GM13977 (cell line): Measurements from ENCODE around the gene ZNF532.
"Not testable (repeated sequence)": the region's sequence is repeated elsewhere in the genome, so short reads cannot be mapped to it uniquely, and the experiment has no call there.

Experiments
- DNase-seq: peaks from one replicate; pipeline ENCODE4 v3.0.0; 2012; ENCODE audit warnings: low spot score
- CTCF ChIP-seq: IDR thresholded peaks from 2 replicates; pipeline ENCODE4 v1.5.1; 2012; ENCODE audit warnings: mild to moderate bottlenecking, control low read depth; ENCODE audit not compliant: insufficient read depth; ENCODE audit errors: extremely low read depth, missing control alignments
- in situ Hi-C: fragments of 300-500 bp; cut with MboI; formaldehyde crosslinking; loops from one replicate; pipeline ENCODE4 v1.12.0; 2022; ENCODE audit warnings: low sequenced_read_pairs, low pct_unique_long_range_greater_than_20kb, mixed read lengths, inconsistent platforms; ENCODE audit not compliant: unreplicated experiment

Gene ZNF532

DNA sequence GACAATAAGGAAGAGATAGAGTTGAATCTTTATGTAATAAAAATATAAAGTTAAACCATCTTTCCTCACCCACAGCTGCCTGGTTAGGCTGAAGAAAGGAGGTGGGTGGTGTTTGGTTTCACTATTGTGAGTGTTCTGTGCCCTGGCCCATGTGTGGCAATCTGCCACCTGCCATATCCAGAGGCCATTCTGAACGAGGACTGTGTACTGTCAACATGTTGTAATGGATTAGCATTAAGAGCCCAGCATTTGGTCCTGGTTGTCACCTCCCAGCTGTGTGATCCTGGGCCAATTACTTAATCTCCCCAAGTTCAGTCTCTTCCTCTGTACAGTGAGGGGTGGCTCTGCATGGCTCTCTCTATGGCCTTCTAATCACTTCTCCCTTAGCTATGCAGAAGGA, 156.8 kb downstream of the ZNF532 start:
- no peak for DNase-seq
- no peak for TF ChIP-seq CTCF
- in situ Hi-C loops, result no loop called here

DNA sequence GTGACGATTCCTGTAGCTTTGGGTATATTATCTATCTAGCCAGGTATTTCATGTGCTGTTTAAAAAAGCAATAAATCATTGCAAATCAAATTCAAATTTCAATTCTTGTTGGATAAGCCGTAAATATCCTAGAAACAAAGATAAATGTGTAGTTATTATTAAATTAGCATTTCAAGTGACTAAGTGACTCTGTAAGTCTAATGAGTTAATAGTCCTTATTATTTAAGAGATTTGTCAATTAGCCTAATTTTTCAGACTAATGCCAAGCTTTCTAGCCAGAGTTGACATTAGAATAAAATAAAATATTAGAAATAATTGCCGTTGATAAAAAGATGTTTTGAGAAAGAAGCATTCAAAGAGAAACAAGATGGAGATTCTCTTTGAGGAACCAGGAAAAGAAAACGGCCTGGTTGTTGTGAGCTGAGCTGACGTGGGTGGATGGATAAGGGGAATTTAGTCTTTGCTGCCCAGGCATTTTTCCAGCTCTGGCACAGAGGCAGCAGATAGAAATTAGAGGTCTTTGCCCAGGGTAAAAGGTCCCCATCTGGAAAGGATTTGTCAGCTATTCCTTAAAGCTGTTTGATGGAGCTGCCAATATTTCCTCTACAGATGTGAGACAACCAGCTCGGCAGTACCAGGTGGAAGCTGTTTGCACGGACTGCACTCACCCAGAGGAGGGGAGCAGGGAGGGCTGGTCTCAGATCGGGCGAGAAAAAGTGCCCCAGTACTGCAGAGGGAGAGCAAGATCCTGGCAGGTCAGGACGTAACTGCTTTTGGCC, 157.7 kb downstream of the ZNF532 start:
- in situ Hi-C loops, result no loop called here
- TF ChIP-seq CTCF, result no peak
- DNase-seq, result no peak

DNA sequence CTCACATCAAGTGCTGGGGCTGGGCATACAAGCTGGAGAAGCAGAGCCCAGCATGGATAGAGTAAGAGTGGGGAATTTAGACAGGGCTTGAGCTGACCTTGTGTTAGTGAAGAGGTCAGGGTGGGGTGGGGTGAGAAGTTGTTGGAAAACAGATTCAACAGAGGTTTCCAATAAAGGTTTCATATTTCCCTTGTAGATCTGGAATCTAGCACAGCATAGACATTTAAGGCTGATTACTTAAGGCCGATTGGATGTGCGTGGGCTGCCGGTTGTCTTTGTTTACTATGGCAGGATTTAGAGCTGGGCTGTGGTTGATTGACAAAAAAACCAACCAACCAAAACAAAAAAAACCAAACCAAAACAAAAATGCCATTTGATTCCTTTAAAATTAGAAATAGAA, 160.2 kb downstream of the ZNF532 start:
- DNase-seq, result no peak
- in situ Hi-C loops, result no loop called here
- no peak for TF ChIP-seq CTCF

DNA sequence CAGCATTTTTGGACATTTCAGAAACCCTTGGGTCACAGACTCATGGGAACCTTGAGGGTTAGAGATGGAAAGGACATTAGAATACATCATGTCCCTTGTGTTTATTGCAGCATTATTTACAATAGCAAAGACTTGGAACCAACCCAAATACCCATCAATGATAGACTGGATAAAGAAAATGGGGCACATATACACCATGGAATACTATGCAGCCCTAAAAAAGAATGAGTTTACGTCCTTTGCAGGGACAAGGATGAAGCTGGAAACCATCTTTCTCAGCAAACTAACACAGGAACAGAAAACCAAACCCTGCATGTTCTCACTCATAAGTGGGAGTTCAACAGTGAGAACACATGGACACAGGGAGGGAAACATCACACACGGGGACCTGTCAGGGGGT, 160.9 kb downstream of the ZNF532 start:
- in situ Hi-C loops, result not testable (repeated sequence)

GRCh38 chr18:59026364-59026763, 161.7 kb downstream of the ZNF532 start:
- no peak for DNase-seq
- in situ Hi-C loops, result no loop called here
- TF ChIP-seq CTCF, result no peak

More for the DNA sequence above, 160.9 kb downstream of the ZNF532 start:
- DNase-seq, result not testable (repeated sequence)

GRCh38 chr18:59026831-59027410, 162.2 kb downstream of the ZNF532 start:
- no peak for TF ChIP-seq CTCF
- no peak for DNase-seq
- in situ Hi-C loops, result no loop called here

DNA sequence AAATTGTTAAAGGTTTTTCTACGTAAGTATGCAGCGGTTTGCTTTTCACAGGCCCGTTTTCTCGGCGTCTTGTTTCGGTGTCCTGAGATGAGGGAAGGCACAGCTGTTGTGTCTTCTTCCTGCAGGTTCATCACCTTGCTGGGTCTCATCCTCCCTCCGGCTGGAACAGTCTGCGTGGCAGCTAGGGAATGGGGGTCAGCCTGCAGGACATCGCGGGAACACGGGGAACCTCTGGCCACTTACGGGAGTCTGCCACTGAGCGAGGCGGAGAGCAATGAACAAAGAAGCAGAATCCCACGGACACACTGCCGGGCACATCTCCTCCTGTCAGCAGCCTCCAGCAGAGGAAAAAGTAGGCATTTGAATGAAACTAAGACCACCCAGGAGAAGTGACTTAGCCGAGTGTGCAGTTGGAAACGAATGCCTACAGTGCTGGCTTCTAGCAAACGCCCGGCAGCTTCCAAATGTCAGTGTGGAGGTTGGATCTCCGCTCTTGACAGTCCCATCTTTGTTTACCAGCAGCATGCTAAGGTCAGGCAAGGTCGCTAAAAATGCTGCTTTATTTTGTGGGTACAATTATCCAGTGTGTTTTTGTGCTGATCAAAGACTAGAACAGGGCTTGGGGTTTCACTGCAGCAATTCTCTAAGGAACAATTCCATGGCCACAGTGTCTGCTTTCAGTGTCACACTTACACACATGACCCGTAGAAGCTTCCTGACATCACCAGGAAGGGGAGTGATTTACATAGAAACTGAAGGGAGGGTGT, 165.2 kb downstream of the ZNF532 start:
- DNase-seq, result no peak
- in situ Hi-C loops, result no loop called here
- no peak for TF ChIP-seq CTCF
